ENCODE results near the gene CD37. TPM values are rescaled to one million over a fixed set of nuclear protein-coding genes. Genes with fewer than 3 reads are reported as not detected.

CD37 gene
- total and polyA plus RNA-seq, 2 experiments from 2014 or later = 106 TPM; not detected in 1

DNA sequence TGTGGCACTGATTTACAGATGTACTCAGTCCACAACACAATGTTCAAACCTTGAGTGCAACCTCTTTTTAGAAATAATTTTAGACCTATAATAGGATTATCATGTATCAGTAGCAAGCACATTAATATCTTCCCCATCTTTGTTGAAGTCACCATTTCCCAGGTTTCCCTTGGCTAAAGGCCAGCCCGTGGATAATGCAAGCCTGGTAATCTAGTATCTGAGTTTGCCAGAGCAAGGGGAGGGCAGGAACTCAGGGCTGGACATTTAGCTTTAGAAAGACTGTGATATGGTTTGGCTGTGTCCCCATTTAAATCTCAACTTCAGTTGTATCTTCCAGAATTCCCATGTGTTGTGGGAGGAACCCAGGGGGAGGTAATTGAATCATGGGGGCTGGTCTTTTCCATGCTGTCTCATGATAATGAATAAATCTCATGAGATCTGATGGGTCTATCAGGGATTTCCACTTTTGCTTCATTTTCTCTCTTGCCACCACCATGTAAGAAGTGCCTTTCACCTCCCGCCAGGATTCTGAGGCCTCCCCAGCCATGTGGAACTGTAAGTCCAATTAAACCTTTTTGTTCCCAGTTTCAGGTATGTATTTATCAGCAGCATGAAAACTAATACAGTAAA is 48.0 kb upstream of the CD37 start:
- H3K4me1 Mint-ChIP-seq = no peaks in the 10 kb centered on the region
- no peak overlapping the region for H3K27ac ChIP-seq (ENCODE audit: low read depth)
- H3K36me3 Mint-ChIP-seq (ENCODE audit: low read depth) = peaks cover 5% of the 10 kb centered on the region; the same call in 2 of the 3 replicates
- no peaks in the 10 kb centered on the region for H3K27me3 Mint-ChIP-seq (ENCODE audit: insufficient read depth, low read depth, poor library complexity)
- H3K27ac Mint-ChIP-seq = no peak overlapping the region
- ATAC-seq (no peak), DNase-seq (ENCODE audit: low spot score) (no peak)
- no peaks in the 10 kb centered on the region for H3K4me1 ChIP-seq (ENCODE audit: insufficient read depth)
- no peaks in the 10 kb centered on the region for H3K27me3 ChIP-seq (ENCODE audit: insufficient read depth)
- 0 out of 2 replicates have a peak, but pooled peaks cover 3% of the 10 kb centered on the region for H3K36me3 ChIP-seq (ENCODE audit: insufficient read depth)
- H3F3A ChIP-seq (replicated peaks; ENCODE audit: low read depth) = no peaks in the 10 kb centered on the region
- H3K9me3 Mint-ChIP-seq = peaks cover 11% of the 10 kb centered on the region
- TF ChIP-seq EZH2 (IDR thresholded peaks at IDR 0.05; ENCODE audit: low read depth, unreplicated experiment) (no peak), STAT1 (IDR thresholded peaks at IDR 0.05; ENCODE audit: unreplicated experiment) (no peak), EZH2phosphoT487 (IDR thresholded peaks at IDR 0.05; ENCODE audit: unreplicated experiment) (no peak), ZNF114 (CRISPR knock-in tag; IDR thresholded peaks at IDR 0.05) (no peak), POLR2AphosphoS5 (IDR thresholded peaks at IDR 0.05; ENCODE audit: low read depth) (no peak), ETS1 (IDR thresholded peaks at IDR 0.05) (no peak), NANOG (IDR thresholded peaks at IDR 0.05; ENCODE audit: borderline replicate concordance) (no peak), JUNB (IDR thresholded peaks at IDR 0.05; ENCODE audit: unreplicated experiment) (no peak), ZNF331 (CRISPR knock-in tag; IDR thresholded peaks at IDR 0.05; ENCODE audit: low read depth) (no peak), CREB1 (CRISPR knock-in tag; IDR thresholded peaks at IDR 0.05; ENCODE audit: low read depth) (no peak)
- TF ChIP-seq, protein P1, sequence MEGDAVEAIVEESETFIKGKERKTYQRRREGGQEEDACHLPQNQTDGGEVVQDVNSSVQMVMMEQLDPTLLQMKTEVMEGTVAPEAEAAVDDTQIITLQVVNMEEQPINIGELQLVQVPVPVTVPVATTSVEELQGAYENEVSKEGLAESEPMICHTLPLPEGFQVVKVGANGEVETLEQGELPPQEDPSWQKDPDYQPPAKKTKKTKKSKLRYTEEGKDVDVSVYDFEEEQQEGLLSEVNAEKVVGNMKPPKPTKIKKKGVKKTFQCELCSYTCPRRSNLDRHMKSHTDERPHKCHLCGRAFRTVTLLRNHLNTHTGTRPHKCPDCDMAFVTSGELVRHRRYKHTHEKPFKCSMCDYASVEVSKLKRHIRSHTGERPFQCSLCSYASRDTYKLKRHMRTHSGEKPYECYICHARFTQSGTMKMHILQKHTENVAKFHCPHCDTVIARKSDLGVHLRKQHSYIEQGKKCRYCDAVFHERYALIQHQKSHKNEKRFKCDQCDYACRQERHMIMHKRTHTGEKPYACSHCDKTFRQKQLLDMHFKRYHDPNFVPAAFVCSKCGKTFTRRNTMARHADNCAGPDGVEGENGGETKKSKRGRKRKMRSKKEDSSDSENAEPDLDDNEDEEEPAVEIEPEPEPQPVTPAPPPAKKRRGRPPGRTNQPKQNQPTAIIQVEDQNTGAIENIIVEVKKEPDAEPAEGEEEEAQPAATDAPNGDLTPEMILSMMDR (conservative IDR thresholded peaks at IDR 0.05; ENCODE audit: low read depth in 2 of 2) = no peak
- TF ChIP-seq, protein P2, sequence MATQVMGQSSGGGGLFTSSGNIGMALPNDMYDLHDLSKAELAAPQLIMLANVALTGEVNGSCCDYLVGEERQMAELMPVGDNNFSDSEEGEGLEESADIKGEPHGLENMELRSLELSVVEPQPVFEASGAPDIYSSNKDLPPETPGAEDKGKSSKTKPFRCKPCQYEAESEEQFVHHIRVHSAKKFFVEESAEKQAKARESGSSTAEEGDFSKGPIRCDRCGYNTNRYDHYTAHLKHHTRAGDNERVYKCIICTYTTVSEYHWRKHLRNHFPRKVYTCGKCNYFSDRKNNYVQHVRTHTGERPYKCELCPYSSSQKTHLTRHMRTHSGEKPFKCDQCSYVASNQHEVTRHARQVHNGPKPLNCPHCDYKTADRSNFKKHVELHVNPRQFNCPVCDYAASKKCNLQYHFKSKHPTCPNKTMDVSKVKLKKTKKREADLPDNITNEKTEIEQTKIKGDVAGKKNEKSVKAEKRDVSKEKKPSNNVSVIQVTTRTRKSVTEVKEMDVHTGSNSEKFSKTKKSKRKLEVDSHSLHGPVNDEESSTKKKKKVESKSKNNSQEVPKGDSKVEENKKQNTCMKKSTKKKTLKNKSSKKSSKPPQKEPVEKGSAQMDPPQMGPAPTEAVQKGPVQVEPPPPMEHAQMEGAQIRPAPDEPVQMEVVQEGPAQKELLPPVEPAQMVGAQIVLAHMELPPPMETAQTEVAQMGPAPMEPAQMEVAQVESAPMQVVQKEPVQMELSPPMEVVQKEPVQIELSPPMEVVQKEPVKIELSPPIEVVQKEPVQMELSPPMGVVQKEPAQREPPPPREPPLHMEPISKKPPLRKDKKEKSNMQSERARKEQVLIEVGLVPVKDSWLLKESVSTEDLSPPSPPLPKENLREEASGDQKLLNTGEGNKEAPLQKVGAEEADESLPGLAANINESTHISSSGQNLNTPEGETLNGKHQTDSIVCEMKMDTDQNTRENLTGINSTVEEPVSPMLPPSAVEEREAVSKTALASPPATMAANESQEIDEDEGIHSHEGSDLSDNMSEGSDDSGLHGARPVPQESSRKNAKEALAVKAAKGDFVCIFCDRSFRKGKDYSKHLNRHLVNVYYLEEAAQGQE (IDR thresholded peaks at IDR 0.05; ENCODE audit: unreplicated experiment) = no peak
- TF ChIP-seq, protein P3, sequence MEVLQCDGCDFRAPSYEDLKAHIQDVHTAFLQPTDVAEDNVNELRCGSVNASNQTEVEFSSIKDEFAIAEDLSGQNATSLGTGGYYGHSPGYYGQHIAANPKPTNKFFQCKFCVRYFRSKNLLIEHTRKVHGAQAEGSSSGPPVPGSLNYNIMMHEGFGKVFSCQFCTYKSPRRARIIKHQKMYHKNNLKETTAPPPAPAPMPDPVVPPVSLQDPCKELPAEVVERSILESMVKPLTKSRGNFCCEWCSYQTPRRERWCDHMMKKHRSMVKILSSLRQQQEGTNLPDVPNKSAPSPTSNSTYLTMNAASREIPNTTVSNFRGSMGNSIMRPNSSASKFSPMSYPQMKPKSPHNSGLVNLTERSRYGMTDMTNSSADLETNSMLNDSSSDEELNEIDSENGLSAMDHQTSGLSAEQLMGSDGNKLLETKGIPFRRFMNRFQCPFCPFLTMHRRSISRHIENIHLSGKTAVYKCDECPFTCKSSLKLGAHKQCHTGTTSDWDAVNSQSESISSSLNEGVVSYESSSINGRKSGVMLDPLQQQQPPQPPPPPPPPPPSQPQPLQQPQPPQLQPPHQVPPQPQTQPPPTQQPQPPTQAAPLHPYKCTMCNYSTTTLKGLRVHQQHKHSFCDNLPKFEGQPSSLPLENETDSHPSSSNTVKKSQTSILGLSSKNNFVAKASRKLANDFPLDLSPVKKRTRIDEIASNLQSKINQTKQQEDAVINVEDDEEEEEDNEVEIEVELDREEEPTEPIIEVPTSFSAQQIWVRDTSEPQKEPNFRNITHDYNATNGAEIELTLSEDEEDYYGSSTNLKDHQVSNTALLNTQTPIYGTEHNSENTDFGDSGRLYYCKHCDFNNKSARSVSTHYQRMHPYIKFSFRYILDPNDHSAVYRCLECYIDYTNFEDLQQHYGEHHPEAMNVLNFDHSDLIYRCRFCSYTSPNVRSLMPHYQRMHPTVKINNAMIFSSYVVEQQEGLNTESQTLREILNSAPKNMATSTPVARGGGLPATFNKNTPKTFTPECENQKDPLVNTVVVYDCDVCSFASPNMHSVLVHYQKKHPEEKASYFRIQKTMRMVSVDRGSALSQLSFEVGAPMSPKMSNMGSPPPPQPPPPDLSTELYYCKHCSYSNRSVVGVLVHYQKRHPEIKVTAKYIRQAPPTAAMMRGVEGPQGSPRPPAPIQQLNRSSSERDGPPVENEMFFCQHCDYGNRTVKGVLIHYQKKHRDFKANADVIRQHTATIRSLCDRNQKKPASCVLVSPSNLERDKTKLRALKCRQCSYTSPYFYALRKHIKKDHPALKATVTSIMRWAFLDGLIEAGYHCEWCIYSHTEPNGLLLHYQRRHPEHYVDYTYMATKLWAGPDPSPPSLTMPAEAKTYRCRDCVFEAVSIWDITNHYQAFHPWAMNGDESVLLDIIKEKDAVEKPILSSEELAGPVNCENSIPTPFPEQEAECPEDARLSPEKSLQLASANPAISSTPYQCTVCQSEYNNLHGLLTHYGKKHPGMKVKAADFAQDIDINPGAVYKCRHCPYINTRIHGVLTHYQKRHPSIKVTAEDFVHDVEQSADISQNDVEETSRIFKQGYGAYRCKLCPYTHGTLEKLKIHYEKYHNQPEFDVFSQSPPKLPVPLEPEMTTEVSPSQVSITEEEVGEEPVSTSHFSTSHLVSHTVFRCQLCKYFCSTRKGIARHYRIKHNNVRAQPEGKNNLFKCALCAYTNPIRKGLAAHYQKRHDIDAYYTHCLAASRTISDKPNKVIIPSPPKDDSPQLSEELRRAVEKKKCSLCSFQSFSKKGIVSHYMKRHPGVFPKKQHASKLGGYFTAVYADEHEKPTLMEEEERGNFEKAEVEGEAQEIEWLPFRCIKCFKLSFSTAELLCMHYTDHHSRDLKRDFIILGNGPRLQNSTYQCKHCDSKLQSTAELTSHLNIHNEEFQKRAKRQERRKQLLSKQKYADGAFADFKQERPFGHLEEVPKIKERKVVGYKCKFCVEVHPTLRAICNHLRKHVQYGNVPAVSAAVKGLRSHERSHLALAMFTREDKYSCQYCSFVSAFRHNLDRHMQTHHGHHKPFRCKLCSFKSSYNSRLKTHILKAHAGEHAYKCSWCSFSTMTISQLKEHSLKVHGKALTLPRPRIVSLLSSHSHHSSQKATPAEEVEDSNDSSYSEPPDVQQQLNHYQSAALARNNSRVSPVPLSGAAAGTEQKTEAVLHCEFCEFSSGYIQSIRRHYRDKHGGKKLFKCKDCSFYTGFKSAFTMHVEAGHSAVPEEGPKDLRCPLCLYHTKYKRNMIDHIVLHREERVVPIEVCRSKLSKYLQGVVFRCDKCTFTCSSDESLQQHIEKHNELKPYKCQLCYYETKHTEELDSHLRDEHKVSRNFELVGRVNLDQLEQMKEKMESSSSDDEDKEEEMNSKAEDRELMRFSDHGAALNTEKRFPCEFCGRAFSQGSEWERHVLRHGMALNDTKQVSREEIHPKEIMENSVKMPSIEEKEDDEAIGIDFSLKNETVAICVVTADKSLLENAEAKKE (CRISPR knock-in tag; IDR thresholded peaks at IDR 0.05) = no peak
- H4K20me1 ChIP-seq (replicated peaks; ENCODE audit: insufficient read depth) = no peaks in the 10 kb centered on the region
- H3K4me3 ChIP-seq = no peak overlapping the region
- no peak overlapping the region for H3K4me2 ChIP-seq
- no peak overlapping the region for H3K4me3 Mint-ChIP-seq
- no peaks in the 10 kb centered on the region for H3K9me2 ChIP-seq (ENCODE audit: insufficient read depth)
- H3K79me2 ChIP-seq (replicated peaks; ENCODE audit: insufficient read depth) = no peaks in the 10 kb centered on the region
- H2AFZ ChIP-seq = no peak overlapping the region

Measured in GM23338 (cell line).